Measurements from ENCODE around the gene CATSPERD. TPM values are rescaled to one million over a fixed set of nuclear protein-coding genes. Genes with fewer than 3 reads are reported as not detected.

Gene CATSPERD
- total and polyA plus RNA-seq, 9 of the 15 experiments (the other 6 are each of a cell fraction or from before 2014, with no cell fraction given): not detected

GRCh38 chr19:5680437-5681368, 39.7 kb upstream of the CATSPERD start, which contains the start of the genes HSD11B1L and MICOS13 (continued):
- TF ChIP-seq RERE (CRISPR knock-in tag; IDR thresholded peaks at IDR 0.05; ENCODE audit: borderline replicate concordance) (no peak), ZNF740 (CRISPR knock-in tag; IDR thresholded peaks at IDR 0.05) (no peak), ZNF740 (tag; IDR thresholded peaks at IDR 0.05) (no peak), EHMT2 (IDR thresholded peaks at IDR 0.05) (no peak), NFYB (IDR thresholded peaks at IDR 0.05; ENCODE audit: extremely low read depth, insufficient read length) (no peak), ZNF217 (CRISPR knock-in tag; IDR thresholded peaks at IDR 0.05) (no peak), ZNF23 (CRISPR knock-in tag; IDR thresholded peaks at IDR 0.05) (no peak), ESRRB (CRISPR knock-in tag; IDR thresholded peaks at IDR 0.05; ENCODE audit: borderline replicate concordance) (no peak; the same call in 1 of the 2 replicates), HCFC1 (IDR thresholded peaks at IDR 0.05; ENCODE audit: low read depth, low read length) (peak; percentile 99), CXXC5 (CRISPR knock-in tag; IDR thresholded peaks at IDR 0.05) (peak; percentile 90), ZNF41 (CRISPR knock-in tag; conservative IDR thresholded peaks at IDR 0.05) (no peak), ZNF699 (CRISPR knock-in tag; IDR thresholded peaks at IDR 0.05; ENCODE audit: insufficient replicate concordance) (no peak), MAFG (tag; conservative IDR thresholded peaks at IDR 0.05) (no peak), FOXJ3 (CRISPR knock-in tag; IDR thresholded peaks at IDR 0.05) (no peak), ZNF12 (CRISPR knock-in tag; IDR thresholded peaks at IDR 0.05) (no peak), ZNF175 (CRISPR knock-in tag; IDR thresholded peaks at IDR 0.05; ENCODE audit: low read depth) (peak; percentile 84), NFIX (CRISPR knock-in tag; IDR thresholded peaks at IDR 0.05; ENCODE audit: low read depth) (no peak), BRD9 (IDR thresholded peaks at IDR 0.05; ENCODE audit: low read depth, partially characterized antibody) (no peak), SIN3A (IDR thresholded peaks at IDR 0.05; ENCODE audit: borderline replicate concordance in 2 of 2, control insufficient read depth in 1 of 2, low read depth in 2 of 2, low read length in 2 of 2) (peak; percentile 64 to 84; a peak in 2 of 4 replicates), MYC (IDR thresholded peaks at IDR 0.05; ENCODE audit: low read depth, low read length) (peak; percentile 92), MYC (CRISPR knock-in tag; IDR thresholded peaks at IDR 0.05; ENCODE audit: borderline replicate concordance, low read depth) (0 out of 2 replicates have a peak, but pooled peaks have one; percentile 11), CHCHD3 (CRISPR knock-in tag; IDR thresholded peaks at IDR 0.05) (no peak)

Measured in K562 (cell line).